OCI-LY3 (cell line): ENCODE results near the gene CLEC17A.

ENCODE experiments used
- CTCF ChIP-seq: fragments of 200-600, 300-600 bp; sonication (generic); IDR thresholded peaks from 2 replicates; pipeline ENCODE4 v1.5.1; 2014; ENCODE audit warnings: antibody characterized with exemption, low read length, low read depth
- EZH2phosphoT487 ChIP-seq: fragments of 200-600 bp; shearing (Covaris generic); IDR thresholded peaks from 2 replicates; pipeline ENCODE4 v1.6.1; 2018; ENCODE audit warnings: antibody characterized with exemption, mixed run types, low read depth

- no peak for TF ChIP-seq CTCF
- TF ChIP-seq EZH2phosphoT487, result no peak
These were observed 32.6 kb upstream of the CLEC17A start for GRCh38 chr19:14550201-14550754.
